ENCODE measurements around the gene SLC27A5.

Gene SLC27A5

DNA sequence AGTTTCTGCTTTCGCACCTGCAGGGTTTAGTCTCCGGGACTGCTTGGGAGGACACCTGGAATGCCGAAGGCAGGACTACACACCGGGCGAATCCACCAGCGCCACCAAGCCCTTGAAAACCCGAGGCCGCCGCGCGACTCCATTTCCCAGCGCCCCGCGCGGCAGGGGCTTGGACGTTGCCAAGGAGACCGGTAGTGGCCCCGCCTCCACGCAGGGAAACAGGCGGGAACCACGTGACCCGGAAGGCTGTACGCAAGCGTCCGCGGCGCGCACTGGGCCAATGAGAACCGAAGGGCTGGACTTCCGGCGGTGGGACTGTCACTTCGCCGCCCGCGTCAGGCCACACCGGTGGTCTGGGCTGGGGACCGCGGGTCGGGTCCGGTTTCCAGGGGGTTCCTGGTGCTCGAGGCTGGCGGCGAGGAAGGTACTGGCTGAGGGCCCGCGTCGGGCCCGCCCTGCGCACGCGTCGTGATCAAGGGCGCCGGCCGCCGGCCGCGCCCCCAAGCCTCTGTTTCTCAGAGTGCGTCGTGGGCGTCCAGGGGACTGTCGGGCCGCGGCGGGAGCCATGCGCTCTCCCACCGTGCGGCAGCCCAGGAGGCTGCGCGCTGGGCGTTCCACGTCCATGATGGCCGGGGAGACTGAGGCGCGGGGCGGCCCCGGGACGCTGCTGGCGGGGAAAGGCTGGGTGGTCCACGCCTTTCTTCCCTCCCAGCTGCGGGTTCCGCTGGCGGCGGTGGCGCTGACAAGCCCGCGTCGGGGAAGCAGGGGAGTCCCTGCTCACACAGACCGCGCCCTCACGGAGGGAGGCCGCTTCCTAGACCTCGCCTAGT lies 44.8 kb downstream of the SLC27A5 start, which contains the start of gene ZNF324:
ZNF324 (plus strand) TSS at position 321 of the 830 bp plus-strand sequence. CDS start 2,106 bp downstream, outside the sequence.
- DNase-seq: peak; percentile 97
- Histone ChIP-seq H3K9me3 (ENCODE audit: severe bottlenecking) (no peaks in the 10 kb centered on the region), H3K36me3 (peaks cover 14% of the 10 kb centered on the region), H3K27ac (peak within 1 kb of the TSS; percentile 72), H3K27me3 (ENCODE audit: insufficient read depth, low read depth, severe bottlenecking) (no peaks in the 10 kb centered on the region), H3K4me3 (ENCODE audit: low read depth, low read length) (peak within 1 kb of the TSS; percentile 88)
- TF ChIP-seq, protein P1, sequence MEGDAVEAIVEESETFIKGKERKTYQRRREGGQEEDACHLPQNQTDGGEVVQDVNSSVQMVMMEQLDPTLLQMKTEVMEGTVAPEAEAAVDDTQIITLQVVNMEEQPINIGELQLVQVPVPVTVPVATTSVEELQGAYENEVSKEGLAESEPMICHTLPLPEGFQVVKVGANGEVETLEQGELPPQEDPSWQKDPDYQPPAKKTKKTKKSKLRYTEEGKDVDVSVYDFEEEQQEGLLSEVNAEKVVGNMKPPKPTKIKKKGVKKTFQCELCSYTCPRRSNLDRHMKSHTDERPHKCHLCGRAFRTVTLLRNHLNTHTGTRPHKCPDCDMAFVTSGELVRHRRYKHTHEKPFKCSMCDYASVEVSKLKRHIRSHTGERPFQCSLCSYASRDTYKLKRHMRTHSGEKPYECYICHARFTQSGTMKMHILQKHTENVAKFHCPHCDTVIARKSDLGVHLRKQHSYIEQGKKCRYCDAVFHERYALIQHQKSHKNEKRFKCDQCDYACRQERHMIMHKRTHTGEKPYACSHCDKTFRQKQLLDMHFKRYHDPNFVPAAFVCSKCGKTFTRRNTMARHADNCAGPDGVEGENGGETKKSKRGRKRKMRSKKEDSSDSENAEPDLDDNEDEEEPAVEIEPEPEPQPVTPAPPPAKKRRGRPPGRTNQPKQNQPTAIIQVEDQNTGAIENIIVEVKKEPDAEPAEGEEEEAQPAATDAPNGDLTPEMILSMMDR (IDR thresholded peaks at IDR 0.05; ENCODE audit: low read depth, low read length): no peak

DNA sequence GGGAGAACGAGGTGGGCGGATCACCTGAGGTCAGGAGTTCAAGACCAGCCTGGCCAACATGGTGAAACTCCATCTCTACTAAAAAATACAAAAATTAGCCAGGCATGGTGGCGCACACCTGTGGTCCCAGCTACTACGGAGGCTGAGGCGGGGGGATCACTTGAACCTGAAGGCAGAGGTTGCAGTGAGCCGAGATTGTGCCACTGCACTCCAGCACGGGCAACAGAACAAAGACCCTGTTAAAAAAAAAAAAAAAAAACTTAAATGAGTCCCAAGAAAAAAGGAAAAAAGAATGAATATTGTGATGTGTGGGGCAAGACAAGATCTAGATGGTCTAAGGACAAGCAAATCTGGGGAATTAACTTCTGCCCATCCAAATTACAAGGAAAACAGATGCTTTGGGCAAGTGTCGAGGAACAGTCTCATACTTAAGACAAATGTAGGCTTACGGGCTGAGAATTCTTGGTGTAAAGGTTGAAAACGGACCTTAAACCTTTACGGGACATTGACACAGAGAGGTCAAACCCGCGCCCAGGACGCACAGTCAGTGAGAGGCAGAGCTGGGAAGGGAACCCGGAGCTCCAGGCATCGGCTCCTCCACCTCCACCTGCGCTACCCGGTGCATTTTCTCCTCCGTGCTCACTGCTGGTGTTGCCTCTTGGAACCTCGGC lies 45.6 kb downstream of the SLC27A5 start:
- peak overlapping the region; percentile 88 for H3K4me3 ChIP-seq (ENCODE audit: low read depth, low read length)
- no peaks in the 10 kb centered on the region for H3K9me3 ChIP-seq (ENCODE audit: severe bottlenecking)
- TF ChIP-seq, protein P1 (IDR thresholded peaks at IDR 0.05; ENCODE audit: low read depth, low read length): no peak
- peaks cover 11% of the 10 kb centered on the region for H3K36me3 ChIP-seq
- DNase-seq: no peak
- no peak overlapping the region for H3K27ac ChIP-seq
- H3K27me3 ChIP-seq (ENCODE audit: insufficient read depth, low read depth, severe bottlenecking): no peaks in the 10 kb centered on the region

DNA sequence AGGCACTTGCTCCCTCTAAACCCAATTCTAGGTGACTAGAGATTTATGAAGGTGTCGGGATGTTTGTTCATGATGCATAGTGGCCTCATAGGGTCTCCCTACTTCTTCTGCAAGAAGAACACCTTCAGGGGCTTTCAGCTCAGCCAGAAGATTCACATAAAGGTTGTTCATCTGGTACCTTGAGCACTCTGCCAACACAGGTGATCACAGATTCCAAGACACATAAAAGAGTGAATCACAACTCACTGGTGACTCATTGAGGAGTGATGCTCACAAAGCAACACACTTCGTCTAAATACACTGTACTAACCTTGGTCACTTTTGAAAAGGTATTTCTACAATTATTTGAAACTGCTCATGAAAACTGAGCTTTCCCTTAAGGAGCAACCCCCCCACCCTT lies 51.8 kb downstream of the SLC27A5 start:
- TF ChIP-seq, protein P1 (IDR thresholded peaks at IDR 0.05; ENCODE audit: low read depth, low read length): no peak

DNA sequence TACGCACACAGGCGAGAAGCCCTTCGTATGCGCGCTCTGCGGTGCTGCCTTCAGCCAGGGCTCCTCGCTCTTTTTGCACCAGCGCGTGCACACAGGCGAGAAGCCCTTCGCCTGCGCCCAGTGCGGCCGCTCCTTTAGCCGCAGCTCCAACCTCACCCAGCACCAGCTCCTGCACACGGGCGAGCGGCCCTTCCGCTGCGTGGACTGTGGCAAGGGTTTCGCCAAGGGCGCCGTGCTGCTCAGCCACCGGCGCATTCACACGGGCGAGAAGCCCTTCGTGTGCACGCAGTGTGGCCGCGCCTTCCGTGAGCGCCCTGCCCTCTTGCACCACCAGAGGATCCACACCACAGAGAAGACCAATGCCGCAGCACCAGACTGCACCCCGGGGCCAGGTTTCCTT lies 55.7 kb downstream of the SLC27A5 start:
- Histone ChIP-seq H3K27ac (no peak overlapping the region), H3K36me3 (peaks cover 8% of the 10 kb centered on the region), H3K27me3 (ENCODE audit: insufficient read depth, low read depth, severe bottlenecking) (no peaks in the 10 kb centered on the region), H3K4me3 (ENCODE audit: low read depth, low read length) (no peak overlapping the region), H3K9me3 (ENCODE audit: severe bottlenecking) (no peaks in the 10 kb centered on the region)
- TF ChIP-seq, protein P1 (IDR thresholded peaks at IDR 0.05; ENCODE audit: low read depth, low read length): no peak
- no peak for DNase-seq

More for the DNA sequence above, 51.8 kb downstream of the SLC27A5 start:
- Histone ChIP-seq H3K4me3 (ENCODE audit: low read depth, low read length) (no peak overlapping the region), H3K27ac (no peak overlapping the region), H3K27me3 (ENCODE audit: insufficient read depth, low read depth, severe bottlenecking) (no peaks in the 10 kb centered on the region), H3K9me3 (ENCODE audit: severe bottlenecking) (no peaks in the 10 kb centered on the region), H3K36me3 (peaks cover 8% of the 10 kb centered on the region)
- no peak for DNase-seq

DNA sequence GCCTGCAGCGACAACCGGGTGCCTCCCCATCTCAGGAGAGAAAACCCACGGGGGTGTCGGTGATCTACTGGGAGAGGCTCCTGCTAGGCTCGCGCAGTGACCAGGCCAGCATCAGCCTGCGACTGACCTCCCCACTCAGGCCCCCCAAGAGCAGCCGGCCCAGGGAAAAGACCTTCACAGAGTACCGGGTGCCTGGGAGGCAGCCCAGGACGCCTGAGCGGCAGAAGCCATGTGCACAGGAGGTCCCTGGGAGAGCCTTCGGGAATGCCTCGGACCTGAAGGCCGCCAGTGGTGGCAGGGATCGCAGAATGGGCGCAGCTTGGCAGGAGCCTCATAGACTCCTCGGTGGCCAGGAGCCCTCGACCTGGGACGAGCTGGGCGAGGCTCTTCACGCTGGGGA lies 56.5 kb downstream of the SLC27A5 start:
- DNase-seq: no peak
- no peaks in the 10 kb centered on the region for H3K27me3 ChIP-seq (ENCODE audit: insufficient read depth, low read depth, severe bottlenecking)
- no peak overlapping the region for H3K4me3 ChIP-seq (ENCODE audit: low read depth, low read length)
- TF ChIP-seq, protein P1 (IDR thresholded peaks at IDR 0.05; ENCODE audit: low read depth, low read length): no peak
- H3K36me3 ChIP-seq: peaks cover 8% of the 10 kb centered on the region
- H3K27ac ChIP-seq: no peak overlapping the region
- H3K9me3 ChIP-seq (ENCODE audit: severe bottlenecking): no peaks in the 10 kb centered on the region
